Naive B cell (primary cell): ENCODE data around the gene GJA9. TPM values are rescaled to one million over a fixed set of nuclear protein-coding genes. Genes with fewer than 3 reads are reported as not detected.
A peak's percentile ranks its signal among the peaks of the same experiment; 100 is the strongest.
"Not testable (repeated sequence)": the region's sequence is repeated elsewhere in the genome, so short reads cannot be mapped to it uniquely, and the experiment has no call there.

Experiments used
- ATAC-seq, 2 donors: fragments of 150-1000 bp; cut with Tn5 transposase; 2 replicates each; pipeline ENCODE4 v1.10.0; 2021; ENCODE audit warnings: low read depth in 2 of 2, mild to moderate bottlenecking in 2 of 2, moderate library complexity in 2 of 2
- DNase-seq: peaks from one replicate; pipeline ENCODE4 v3.0.0; 2022
- H3K27ac Mint-ChIP-seq, 6 donors: one replicate each; pipeline ENCODE4 v1.8.0; 2020 to 2022; ENCODE audit warnings: mild to moderate bottlenecking in 6 of 6, mixed read lengths in 6 of 6, moderate library complexity in 5 of 6, inconsistent platforms in 2 of 6
- H3K27me3 Mint-ChIP-seq, 3 donors: one replicate each; pipeline ENCODE4 v1.8.0; 2021 to 2022; ENCODE audit warnings: mixed read lengths in 3 of 3, mild to moderate bottlenecking in 1 of 3
- H3K36me3 Mint-ChIP-seq, 2 donors: one replicate each; pipeline ENCODE4 v1.8.0; 2020 to 2022; ENCODE audit warnings: mixed read lengths in 2 of 2, inconsistent platforms in 1 of 2, mild to moderate bottlenecking in 1 of 2
- H3K4me1 Mint-ChIP-seq, 3 donors: one replicate each; pipeline ENCODE4 v1.8.0; 2020 to 2022; ENCODE audit warnings: mixed read lengths in 3 of 3, inconsistent platforms in 1 of 3, mild to moderate bottlenecking in 1 of 3, moderate library complexity in 1 of 3
- H3K4me3 Mint-ChIP-seq, 8 donors: one replicate each; pipeline ENCODE4 v1.8.0; 2020 to 2022; ENCODE audit warnings: mild to moderate bottlenecking in 8 of 8, mixed read lengths in 8 of 8, moderate library complexity in 8 of 8, inconsistent platforms in 2 of 8
- H3K9me3 Mint-ChIP-seq, 7 donors: one replicate each; pipeline ENCODE4 v1.8.0; 2020 to 2022; ENCODE audit warnings: mixed read lengths in 7 of 7, mild to moderate bottlenecking in 5 of 7, inconsistent platforms in 2 of 7, moderate library complexity in 1 of 7
- polyA plus RNA-seq, 6 donors: library from polyadenylated mRNA; unstranded; fragments of 300-500 nt; fragmentation: Illumina TruSeq; gene quantifications; one replicate each; pipeline ENCODE4 v1.2.3, GENCODE V29; 2021; ENCODE audit warnings: low read depth in 6 of 6

The GJA9 gene
- polyA plus RNA-seq, 6 donors from 2014 or later = not detected

DNA sequence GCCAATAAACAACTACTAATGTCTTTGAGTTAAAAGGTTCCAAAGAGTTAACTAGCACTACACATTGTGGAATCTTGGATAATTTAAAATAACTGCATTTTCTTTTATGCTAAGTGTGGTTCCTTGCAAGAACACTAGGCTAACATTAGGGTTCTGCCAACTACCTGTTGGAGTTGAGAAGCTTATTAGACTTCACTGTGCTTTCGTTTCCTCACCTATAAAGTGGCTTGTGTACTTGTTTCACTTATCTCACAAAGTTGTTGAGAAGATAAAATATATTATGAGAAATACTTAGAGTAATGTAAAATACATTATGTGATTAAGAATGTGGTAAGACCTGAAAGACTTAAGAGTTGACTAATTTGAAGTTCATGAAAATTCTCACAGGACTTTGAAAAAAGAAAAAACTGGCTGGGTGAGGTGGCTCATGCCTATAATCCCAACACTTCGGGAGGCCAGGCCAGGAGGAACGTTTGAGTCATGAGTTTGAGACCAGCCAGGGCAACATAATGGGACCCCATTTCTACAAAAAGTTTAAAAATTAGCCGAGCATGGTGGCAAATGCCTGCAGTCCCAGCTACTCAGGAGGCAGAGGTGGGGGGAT, 16.2 kb downstream of the GJA9 start:
- peaks cover 16 to 34% (median 22%) of the 10 kb centered on the region in 3 donors for H3K4me1 Mint-ChIP-seq
- no peaks in the 10 kb centered on the region for H3K36me3 Mint-ChIP-seq
- no peak overlapping the region for H3K4me3 Mint-ChIP-seq

DNA sequence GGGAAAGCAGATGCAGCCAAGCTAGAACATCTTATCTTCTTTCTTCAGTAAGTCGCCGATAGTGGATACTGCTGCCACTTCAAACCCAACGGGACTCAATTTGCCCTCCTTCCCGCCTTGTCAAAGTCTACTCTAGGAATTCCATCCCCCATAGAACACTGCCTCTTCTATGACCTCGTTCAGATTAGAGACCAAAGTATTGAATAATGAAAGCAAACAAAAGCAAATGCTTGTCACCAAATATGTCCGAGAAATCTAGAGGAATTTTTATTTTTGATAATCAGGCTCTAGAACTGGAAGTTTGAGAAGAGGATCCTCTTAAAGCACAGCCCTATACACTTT, 21.0 kb downstream of the GJA9 start:
- H3K4me3 Mint-ChIP-seq = peak overlapping the region; percentile 91 to 98 (median 96)
- no peaks in the 10 kb centered on the region for H3K27me3 Mint-ChIP-seq
- no peaks in the 10 kb centered on the region for H3K9me3 Mint-ChIP-seq
- ATAC-seq (no peak), DNase-seq (no peak)
- H3K36me3 Mint-ChIP-seq = peaks cover 0 to 2% of the 10 kb centered on the region in 2 donors
- peak overlapping the region; percentile 95 to 99 (median 97) for H3K27ac Mint-ChIP-seq
- peaks cover 24 to 45% (median 37%) of the 10 kb centered on the region in 3 donors for H3K4me1 Mint-ChIP-seq

More for the DNA sequence above, 16.2 kb downstream of the GJA9 start:
- peak overlapping the region in 2 of 6 donors; percentile 38 to 49 for H3K27ac Mint-ChIP-seq
- DNase-seq = no peak
- no peak for ATAC-seq
- peaks cover 0 to 1% (median 0%) of the 10 kb centered on the region in 7 donors for H3K9me3 Mint-ChIP-seq
- H3K27me3 Mint-ChIP-seq = no peaks in the 10 kb centered on the region

DNA sequence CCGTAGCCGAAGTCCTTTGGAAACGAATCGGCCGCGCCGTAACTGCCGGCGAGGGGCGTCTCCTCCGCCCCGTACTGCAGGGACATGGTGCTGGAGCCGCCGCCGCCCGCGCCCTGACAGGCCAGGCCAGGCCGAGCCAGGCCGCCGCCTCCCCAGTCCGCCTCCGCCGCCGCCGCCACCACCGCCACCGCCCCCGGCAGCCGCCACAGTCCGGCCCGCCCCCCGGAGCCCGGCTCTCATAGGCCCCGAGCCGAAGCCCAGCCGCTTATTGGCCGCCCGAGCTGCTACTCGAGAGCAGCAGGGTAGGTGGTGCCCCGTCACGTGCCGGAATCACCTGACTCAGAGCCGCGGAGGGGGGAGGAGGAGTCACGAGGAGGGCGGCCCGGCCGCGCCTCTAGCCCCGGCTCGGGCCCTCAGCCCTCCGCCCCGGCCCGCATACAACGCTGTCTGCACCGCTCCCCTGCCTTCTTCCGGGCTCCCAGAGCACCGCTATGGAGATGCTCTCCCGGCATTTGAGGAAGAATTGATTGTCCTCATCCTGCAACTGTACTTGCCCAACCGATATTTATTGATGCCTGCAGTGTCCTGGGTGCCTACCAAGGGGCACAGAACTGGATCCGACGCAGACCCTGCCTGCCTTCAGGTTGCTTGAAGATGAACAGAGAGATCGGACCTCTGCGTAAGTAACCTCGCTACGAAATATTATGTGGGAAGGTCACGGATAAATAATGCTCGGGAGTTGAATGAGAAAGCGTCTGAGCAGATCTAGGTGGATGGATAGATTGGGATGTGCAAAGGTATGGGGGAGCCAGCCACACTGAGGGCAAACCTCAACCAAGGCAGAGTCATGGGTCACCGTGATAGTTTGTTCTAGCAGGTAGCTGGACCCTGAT, 21.6 kb downstream of the GJA9 start, which contains the start of gene RRAGC:
RRAGC (minus strand) TSS at position 212 of the 893 bp plus-strand sequence; CDS start at position 86, 126 bp downstream.
- ATAC-seq = peak; percentile 90 to 91
- H3K36me3 Mint-ChIP-seq = peaks cover 0 to 8% of the 10 kb centered on the region in 2 donors

DNA sequence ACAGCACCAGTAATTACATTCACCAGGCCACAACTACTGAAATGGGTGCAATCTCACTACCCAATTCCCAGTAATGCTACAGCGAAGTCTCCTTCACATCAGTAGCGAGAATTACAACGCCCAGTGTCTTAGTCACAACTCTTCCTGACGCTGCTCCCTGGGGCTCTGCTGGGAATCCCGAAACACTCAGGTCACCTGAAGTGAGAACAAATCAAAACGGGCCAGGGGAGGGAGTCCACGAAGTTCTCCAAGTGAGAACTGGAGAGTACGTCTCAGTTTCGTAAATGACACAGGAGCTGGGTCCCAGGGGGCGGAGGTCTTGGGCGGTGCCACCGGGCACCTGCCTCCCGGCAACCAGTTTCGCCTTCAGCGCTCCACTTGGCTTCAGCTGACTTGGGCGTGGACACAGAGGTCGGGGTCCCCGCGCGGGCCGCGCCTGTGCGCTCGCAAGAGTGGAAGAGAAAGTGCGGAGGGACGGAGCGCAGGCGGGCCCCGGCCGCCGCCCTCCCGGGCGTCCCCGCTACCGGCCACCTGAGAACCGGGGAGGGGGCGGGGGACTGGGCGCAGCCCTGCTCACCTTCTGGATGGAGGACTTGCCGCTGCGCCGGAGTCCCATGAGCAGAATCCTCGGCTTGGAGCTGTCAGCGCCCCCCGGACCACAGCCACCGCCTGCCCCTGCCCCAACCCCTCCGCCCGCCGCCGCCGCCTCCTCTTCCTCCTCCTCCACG, 22.4 kb downstream of the GJA9 start:
- Mint-ChIP-seq H3K9me3 (no peaks in the 10 kb centered on the region), H3K4me1 (peaks cover 32 to 55% (median 42%) of the 10 kb centered on the region in 3 donors), H3K27me3 (no peaks in the 10 kb centered on the region), H3K27ac (peak overlapping the region; percentile 96 to 99 (median 98)), H3K36me3 (peaks cover 0 to 8% of the 10 kb centered on the region in 2 donors), H3K4me3 (peak overlapping the region; percentile 91 to 98 (median 96))
- peak; percentile 55 for ATAC-seq
- DNase-seq = peak; percentile 85

More for the DNA sequence above, 21.6 kb downstream of the GJA9 start, which contains the start of gene RRAGC:
- Mint-ChIP-seq H3K9me3 (no peaks in the 10 kb centered on the region), H3K4me3 (peak within 1 kb of the TSS; percentile 91 to 98 (median 96)), H3K27ac (peak within 1 kb of the TSS; percentile 96 to 99 (median 98)), H3K27me3 (no peaks in the 10 kb centered on the region), H3K4me1 (peaks cover 29 to 50% (median 42%) of the 10 kb centered on the region in 3 donors)
- DNase-seq = peak; percentile 99

DNA sequence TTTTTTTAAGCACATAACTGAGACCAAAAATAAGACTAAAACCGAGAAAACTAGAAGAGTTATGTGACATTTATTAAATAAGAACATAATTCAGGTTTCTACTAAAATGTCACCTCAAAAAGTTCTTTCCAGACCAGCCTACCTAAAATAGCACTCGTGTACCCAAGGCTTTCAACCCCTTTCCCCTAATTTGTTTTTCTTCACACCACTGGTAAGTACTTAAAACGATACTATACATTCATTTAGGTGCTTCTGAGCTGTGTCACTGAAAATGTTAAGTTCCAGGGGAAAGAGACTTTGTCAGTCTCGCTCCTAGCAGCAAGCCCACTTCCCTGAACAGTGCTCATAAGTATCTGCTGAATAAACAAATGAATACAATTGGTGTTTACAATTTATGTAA, 28.6 kb downstream of the GJA9 start:
- peaks cover 7 to 16% of the 10 kb centered on the region in 2 donors for H3K36me3 Mint-ChIP-seq

DNA sequence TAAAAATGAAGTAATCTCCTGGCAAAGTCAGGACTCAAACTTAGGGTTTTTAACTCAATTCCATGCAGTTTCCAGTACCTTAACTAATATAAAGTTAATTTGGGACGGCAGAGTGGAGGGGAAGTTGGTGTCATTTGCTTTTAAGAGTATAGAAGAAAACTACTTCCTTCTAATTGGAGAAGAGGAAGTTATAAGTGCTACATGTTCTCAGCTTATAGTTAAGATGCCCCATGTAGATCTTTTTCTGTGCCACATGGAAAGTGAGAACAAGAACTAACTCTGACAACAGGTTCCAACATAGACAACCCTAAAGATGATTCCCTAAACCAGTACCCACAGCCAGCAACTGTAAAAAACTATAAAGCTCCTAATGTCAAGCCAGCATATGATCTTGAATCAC, 33.3 kb downstream of the GJA9 start:
- peaks cover 0 to 3% (median 0%) of the 10 kb centered on the region in 7 donors for H3K9me3 Mint-ChIP-seq
- peak overlapping the region in 3 of 8 donors; percentile 43 to 57 (median 50) for H3K4me3 Mint-ChIP-seq
- ATAC-seq = peak; percentile 95 to 96
- H3K4me1 Mint-ChIP-seq = peaks cover 15 to 29% (median 25%) of the 10 kb centered on the region in 3 donors
- H3K36me3 Mint-ChIP-seq = peaks cover 25 to 28% of the 10 kb centered on the region in 2 donors
- H3K27me3 Mint-ChIP-seq = no peaks in the 10 kb centered on the region
- peak overlapping the region in 5 of 6 donors; percentile 34 to 89 (median 75) for H3K27ac Mint-ChIP-seq
- peak; percentile 35 for DNase-seq

More for the DNA sequence above, 28.6 kb downstream of the GJA9 start:
- Mint-ChIP-seq H3K9me3 (no peaks in the 10 kb centered on the region), H3K4me1 (peaks cover 20 to 28% (median 28%) of the 10 kb centered on the region in 3 donors), H3K27me3 (no peaks in the 10 kb centered on the region), H3K4me3 (peak overlapping the region in 1 of 8 donors; percentile 33), H3K27ac (peak overlapping the region in 2 of 6 donors; percentile 4 to 49)
- no peak for ATAC-seq
- DNase-seq = no peak

DNA sequence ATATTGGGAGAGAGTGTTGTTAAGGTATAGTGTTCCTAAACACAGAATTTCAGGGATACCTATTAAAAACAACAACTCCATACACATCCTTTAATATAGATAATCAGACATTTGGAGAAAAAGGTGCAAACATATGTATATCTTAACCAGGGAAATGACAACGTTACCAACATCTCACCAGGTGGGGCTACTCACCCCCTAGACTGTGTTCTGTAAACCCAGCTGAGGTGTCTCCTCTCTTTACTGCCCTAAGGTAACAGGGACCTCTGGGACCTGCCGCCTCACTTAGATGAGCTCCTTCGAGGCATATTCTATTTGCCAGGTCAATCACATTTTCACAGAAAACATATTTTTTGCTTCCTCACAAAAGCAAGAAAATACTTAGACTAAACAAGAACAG, 35.2 kb downstream of the GJA9 start:
- H3K36me3 Mint-ChIP-seq = peaks cover 23 to 25% of the 10 kb centered on the region in 2 donors
- no peak overlapping the region for H3K4me3 Mint-ChIP-seq
- no peaks in the 10 kb centered on the region for H3K27me3 Mint-ChIP-seq
- no peak overlapping the region for H3K27ac Mint-ChIP-seq
- ATAC-seq (no peak), DNase-seq (no peak)
- peaks cover 15 to 29% (median 24%) of the 10 kb centered on the region in 3 donors for H3K4me1 Mint-ChIP-seq
- peaks cover 0 to 3% (median 0%) of the 10 kb centered on the region in 7 donors for H3K9me3 Mint-ChIP-seq

DNA sequence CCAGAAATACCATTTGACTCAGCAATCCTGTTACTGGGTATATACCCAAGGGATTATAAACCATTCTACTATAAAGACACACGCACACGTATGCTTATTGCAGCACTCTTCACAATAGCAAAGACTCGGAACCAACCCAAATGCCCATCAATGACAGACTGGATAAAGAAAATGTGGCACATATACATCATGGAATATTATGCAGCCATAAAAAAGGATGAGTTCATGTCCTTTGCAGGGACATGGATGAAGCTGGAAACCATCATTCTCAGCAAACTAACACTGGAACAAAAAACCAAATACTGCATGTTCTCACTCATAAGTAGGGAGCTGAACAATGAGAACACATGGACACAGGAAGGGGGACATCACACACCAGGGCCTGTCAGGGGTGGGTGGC, 36.3 kb downstream of the GJA9 start:
- not testable (repeated sequence) for ATAC-seq, H3K9me3 Mint-ChIP-seq, H3K4me3 Mint-ChIP-seq, DNase-seq, H3K27me3 Mint-ChIP-seq
- H3K4me1 Mint-ChIP-seq = peaks cover 21 to 35% (median 32%) of the 10 kb centered on the region in 3 donors
- peak overlapping the region in 1 of 6 donors; percentile 64 for H3K27ac Mint-ChIP-seq
- H3K36me3 Mint-ChIP-seq = peaks cover 21 to 23% of the 10 kb centered on the region in 2 donors

DNA sequence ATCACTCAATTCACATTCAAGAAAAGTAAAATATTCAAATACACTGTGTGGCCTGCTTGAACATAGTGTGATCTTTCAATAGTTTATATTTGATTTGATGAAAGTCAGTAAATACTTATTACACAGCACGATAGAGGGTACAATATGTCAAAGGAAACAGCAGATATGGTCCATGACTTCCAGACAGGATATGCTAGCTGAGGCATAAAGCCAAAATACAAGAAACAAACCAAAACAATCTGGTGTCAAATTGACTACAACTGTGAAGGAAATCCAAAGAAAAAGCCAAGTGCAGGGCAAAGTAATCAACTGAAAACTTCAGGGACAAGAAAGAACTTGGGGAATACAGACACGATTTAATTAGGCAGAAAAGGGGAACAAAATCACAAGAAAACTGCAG, 41.1 kb downstream of the GJA9 start:
- H3K9me3 Mint-ChIP-seq = peaks cover 0 to 3% (median 0%) of the 10 kb centered on the region in 7 donors
- ATAC-seq (no peak), DNase-seq (no peak)
- no peaks in the 10 kb centered on the region for H3K27me3 Mint-ChIP-seq
- peak overlapping the region in 4 of 6 donors; percentile 1 to 73 (median 41) for H3K27ac Mint-ChIP-seq
- no peak overlapping the region for H3K4me3 Mint-ChIP-seq
- peaks cover 15 to 22% of the 10 kb centered on the region in 2 donors for H3K36me3 Mint-ChIP-seq
- peaks cover 14 to 18% (median 17%) of the 10 kb centered on the region in 3 donors for H3K4me1 Mint-ChIP-seq

DNA sequence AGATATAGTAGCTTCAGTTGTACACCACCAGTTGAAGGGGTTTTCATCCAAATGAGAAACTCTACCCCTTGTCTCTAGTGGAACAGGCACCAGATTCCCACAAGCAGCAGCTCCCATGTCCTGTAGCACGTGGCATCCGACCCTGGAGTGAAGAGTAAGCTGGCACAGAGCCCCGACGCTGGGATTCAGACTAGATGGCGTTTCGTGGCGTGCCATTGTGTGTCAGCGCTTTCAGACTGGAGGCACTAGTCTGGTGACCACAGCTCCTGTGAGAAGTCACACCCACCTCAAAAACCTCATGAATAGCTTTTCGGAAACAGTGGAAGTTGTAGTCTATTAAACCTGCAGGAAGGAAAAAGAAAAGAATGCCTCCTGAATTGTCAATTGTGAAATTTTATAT, 42.0 kb downstream of the GJA9 start:
- no peaks in the 10 kb centered on the region for H3K9me3 Mint-ChIP-seq
- H3K4me1 Mint-ChIP-seq = peaks cover 13 to 17% (median 15%) of the 10 kb centered on the region in 3 donors
- H3K27ac Mint-ChIP-seq = peak overlapping the region in 2 of 6 donors; percentile 36 to 50
- DNase-seq = no peak
- ATAC-seq = no peak
- H3K4me3 Mint-ChIP-seq = no peak overlapping the region
- H3K36me3 Mint-ChIP-seq = peaks cover 6 to 13% of the 10 kb centered on the region in 2 donors
- H3K27me3 Mint-ChIP-seq = no peaks in the 10 kb centered on the region

DNA sequence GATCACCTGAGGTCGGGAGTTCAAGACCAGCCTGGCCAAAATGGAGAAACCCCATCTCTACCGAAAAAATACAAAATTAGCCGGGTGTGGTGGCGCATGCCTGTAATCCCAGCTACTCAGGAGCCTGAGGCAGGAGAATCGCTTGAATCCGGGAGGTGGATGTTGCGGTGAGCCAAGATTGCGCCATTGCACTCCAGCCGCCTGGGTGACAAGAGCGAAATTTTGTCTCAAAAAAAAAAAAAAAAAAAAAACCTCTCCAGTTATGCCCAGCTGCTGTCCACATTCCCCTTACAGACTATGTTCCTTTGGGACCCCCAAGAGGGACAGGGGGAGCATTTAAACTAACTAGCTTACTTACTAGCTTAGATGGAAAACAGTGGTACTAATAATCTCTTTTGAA, 45.1 kb downstream of the GJA9 start:
- H3K4me3 Mint-ChIP-seq, H3K27me3 Mint-ChIP-seq, DNase-seq, H3K9me3 Mint-ChIP-seq, ATAC-seq, H3K36me3 Mint-ChIP-seq: not testable (repeated sequence)
- Mint-ChIP-seq H3K27ac (peak overlapping the region in 2 of 6 donors; percentile 28 to 65), H3K4me1 (peaks cover 10 to 11% (median 11%) of the 10 kb centered on the region in 3 donors)

DNA sequence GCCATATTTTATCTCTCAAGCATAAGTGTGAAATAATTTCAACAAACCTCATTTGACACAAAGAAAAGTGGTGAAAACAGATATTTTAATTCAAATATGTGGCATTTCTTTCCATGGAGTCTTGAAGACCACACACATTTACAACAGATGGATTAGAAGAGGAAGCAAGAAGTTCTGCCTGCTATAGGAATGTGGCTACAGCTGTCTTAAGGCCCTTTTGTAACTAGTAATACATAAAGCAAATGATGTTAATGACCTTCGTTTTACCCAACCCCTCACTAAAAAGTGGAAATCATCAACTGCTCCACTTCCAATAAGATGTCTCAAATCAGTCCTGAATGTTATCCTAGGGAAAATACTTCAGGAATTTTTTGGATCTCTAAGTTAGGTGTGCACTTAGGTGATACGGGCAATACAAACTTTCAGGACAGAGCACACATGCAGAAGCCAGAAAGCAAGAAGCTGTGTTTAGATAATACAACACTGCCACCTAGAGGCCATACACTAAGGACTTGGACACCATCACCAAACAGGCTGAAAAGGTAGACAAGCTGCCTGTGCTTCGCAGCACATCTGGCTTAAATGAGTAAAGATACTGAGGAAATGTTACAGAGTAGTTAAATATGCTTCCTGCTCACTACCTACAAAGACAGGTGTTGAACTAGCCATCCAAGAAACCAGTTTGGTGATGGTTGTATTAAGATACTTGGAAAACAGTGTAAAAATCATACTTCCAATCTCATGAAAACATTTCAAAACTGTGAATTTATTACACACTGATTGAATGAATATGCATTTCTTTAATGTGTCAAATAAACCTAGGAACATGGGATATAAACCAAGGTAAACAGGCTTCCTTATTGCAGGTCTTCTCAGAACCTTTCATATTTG, 46.2 kb downstream of the GJA9 start:
- Mint-ChIP-seq H3K4me1 (peaks cover 3 to 6% (median 5%) of the 10 kb centered on the region in 3 donors), H3K27ac (no peak overlapping the region), H3K27me3 (peaks cover 11 to 15% (median 12%) of the 10 kb centered on the region in 3 donors), H3K36me3 (peaks cover 0 to 2% of the 10 kb centered on the region in 2 donors), H3K4me3 (no peak overlapping the region), H3K9me3 (no peaks in the 10 kb centered on the region)
- DNase-seq (peak; percentile 64), ATAC-seq (peak; percentile 83 to 94)
